Activated naive CD8-positive, alpha-beta T cell (primary cell): ENCODE measurements around the gene KLHL35.
"Not testable (repeated sequence)": the region's sequence is repeated elsewhere in the genome, so short reads cannot be mapped to it uniquely, and the experiment has no call there.

ENCODE experiments used
- H3K27ac Mint-ChIP-seq: one replicate; pipeline ENCODE4 v1.8.0; 2021; ENCODE audit warnings: mixed read lengths
- H3K27me3 Mint-ChIP-seq: one replicate; pipeline ENCODE4 v1.8.0; 2021; ENCODE audit warnings: mixed read lengths
- H3K36me3 Mint-ChIP-seq: one replicate; pipeline ENCODE4 v1.8.0; 2021; ENCODE audit warnings: mixed read lengths
- H3K4me1 Mint-ChIP-seq: one replicate; pipeline ENCODE4 v1.8.0; 2021; ENCODE audit warnings: low read depth, mixed read lengths
- H3K4me3 Mint-ChIP-seq: one replicate; pipeline ENCODE4 v1.8.0; 2021; ENCODE audit warnings: mild to moderate bottlenecking, mixed read lengths
- H3K9me3 Mint-ChIP-seq: one replicate; pipeline ENCODE4 v1.8.0; 2021; ENCODE audit warnings: low read depth, mixed read lengths

KLHL35 gene

GRCh38 chr11:75380716-75381420 is 52.1 kb downstream of the KLHL35 start:
- no peaks in the 10 kb centered on the region for H3K27me3 Mint-ChIP-seq
- peak overlapping the region; percentile 55 for H3K27ac Mint-ChIP-seq

DNA sequence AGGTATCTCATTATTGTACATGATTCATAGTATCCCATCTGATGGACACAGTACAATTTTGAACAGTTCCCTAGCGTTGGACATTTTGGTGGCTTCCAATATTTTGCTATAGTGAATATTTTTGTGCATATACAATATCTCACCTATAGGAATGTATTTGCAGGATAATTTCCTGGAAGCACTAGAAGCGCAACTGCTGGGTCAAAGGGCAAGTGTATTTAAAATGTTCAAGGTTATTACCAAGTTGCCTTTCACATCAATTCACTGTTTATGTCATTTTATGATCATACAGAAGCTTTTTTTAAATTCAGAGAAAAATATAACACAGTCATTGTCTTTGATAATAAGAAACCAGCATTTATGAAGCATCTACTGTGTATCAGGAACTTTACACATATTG is 52.8 kb downstream of the KLHL35 start:
- no peaks in the 10 kb centered on the region for H3K36me3 Mint-ChIP-seq
- no peak overlapping the region for H3K27ac Mint-ChIP-seq

More at GRCh38 chr11:75380716-75381420, 52.1 kb downstream of the KLHL35 start:
- no peak overlapping the region for H3K4me3 Mint-ChIP-seq
- peaks cover 25% of the 10 kb centered on the region for H3K4me1 Mint-ChIP-seq
- H3K9me3 Mint-ChIP-seq, result no peaks in the 10 kb centered on the region
- H3K36me3 Mint-ChIP-seq, result no peaks in the 10 kb centered on the region

DNA sequence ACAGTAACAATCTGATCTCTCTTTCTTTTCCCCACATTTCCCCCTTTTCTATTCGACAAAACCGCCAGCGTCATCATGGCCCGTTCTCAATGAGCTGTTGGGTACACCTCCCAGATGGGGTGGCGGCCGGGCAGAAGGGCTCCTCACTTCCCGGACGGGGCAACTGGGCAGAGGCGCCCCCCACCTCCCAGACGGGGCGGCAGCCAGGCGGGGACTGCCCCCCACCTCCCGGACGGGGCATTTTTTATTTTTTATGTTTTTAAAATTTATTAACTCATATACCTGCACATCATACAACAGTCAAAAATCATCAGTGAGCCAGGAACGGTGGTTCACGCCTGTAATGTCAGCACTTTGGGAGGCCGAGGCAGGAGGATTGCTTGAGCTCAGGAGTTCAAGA is 54.2 kb downstream of the KLHL35 start:
- H3K36me3 Mint-ChIP-seq, H3K27me3 Mint-ChIP-seq, H3K27ac Mint-ChIP-seq, H3K4me3 Mint-ChIP-seq, H3K9me3 Mint-ChIP-seq: not testable (repeated sequence)
- H3K4me1 Mint-ChIP-seq, result peaks cover 15% of the 10 kb centered on the region

More for the DNA sequence above, 52.8 kb downstream of the KLHL35 start:
- Mint-ChIP-seq H3K4me1 (peaks cover 25% of the 10 kb centered on the region), H3K4me3 (no peak overlapping the region), H3K27me3 (no peaks in the 10 kb centered on the region), H3K9me3 (no peaks in the 10 kb centered on the region)

- no peaks in the 10 kb centered on the region for H3K9me3 Mint-ChIP-seq
Measured at GRCh38 chr11:75376175-75376574, 56.8 kb downstream of the KLHL35 start.

GRCh38 chr11:75375626-75376025 is 57.4 kb downstream of the KLHL35 start:
- Mint-ChIP-seq H3K27ac (no peak overlapping the region), H3K9me3 (no peaks in the 10 kb centered on the region), H3K4me3 (no peak overlapping the region), H3K36me3 (no peaks in the 10 kb centered on the region), H3K4me1 (peaks cover 2% of the 10 kb centered on the region), H3K27me3 (no peaks in the 10 kb centered on the region)

More at GRCh38 chr11:75376175-75376574, 56.8 kb downstream of the KLHL35 start:
- Mint-ChIP-seq H3K4me1 (peaks cover 5% of the 10 kb centered on the region), H3K27ac (no peak overlapping the region), H3K36me3 (no peaks in the 10 kb centered on the region), H3K27me3 (no peaks in the 10 kb centered on the region), H3K4me3 (no peak overlapping the region)

GRCh38 chr11:75374646-75375045 is 58.4 kb downstream of the KLHL35 start:
- Mint-ChIP-seq H3K27ac (no peak overlapping the region), H3K27me3 (no peaks in the 10 kb centered on the region), H3K9me3 (no peaks in the 10 kb centered on the region), H3K4me3 (no peak overlapping the region), H3K4me1 (peaks cover 9% of the 10 kb centered on the region), H3K36me3 (no peaks in the 10 kb centered on the region)

GRCh38 chr11:75373201-75373600 is 59.8 kb downstream of the KLHL35 start:
- H3K27ac Mint-ChIP-seq, result no peak overlapping the region
- H3K36me3 Mint-ChIP-seq, result no peaks in the 10 kb centered on the region
- H3K9me3 Mint-ChIP-seq, result no peaks in the 10 kb centered on the region
- no peaks in the 10 kb centered on the region for H3K27me3 Mint-ChIP-seq
- no peak overlapping the region for H3K4me3 Mint-ChIP-seq
- H3K4me1 Mint-ChIP-seq, result peaks cover 15% of the 10 kb centered on the region
